ENCODE measurements around the gene PCSK1.

DNA sequence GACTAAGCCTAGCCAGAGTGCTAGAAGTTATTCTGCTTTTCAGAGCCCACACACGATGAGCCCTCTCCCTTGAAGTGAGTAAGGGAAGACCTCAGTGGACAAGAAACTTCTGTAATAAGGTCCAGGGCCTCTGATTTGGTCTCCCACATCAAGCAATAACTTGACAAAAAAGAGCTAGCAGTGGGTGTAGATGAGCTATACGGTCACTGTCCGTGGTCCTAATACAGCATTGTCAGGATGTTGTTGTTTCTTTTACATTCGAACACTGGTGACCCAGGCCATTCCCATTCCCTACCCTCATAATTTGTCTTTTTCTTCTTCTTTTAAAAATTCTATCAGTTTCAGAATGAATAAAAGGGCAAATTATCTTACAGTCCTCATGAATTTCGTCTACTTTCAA is 5.2 kb downstream of the PCSK1 start:
- TF ChIP-seq, protein P1, sequence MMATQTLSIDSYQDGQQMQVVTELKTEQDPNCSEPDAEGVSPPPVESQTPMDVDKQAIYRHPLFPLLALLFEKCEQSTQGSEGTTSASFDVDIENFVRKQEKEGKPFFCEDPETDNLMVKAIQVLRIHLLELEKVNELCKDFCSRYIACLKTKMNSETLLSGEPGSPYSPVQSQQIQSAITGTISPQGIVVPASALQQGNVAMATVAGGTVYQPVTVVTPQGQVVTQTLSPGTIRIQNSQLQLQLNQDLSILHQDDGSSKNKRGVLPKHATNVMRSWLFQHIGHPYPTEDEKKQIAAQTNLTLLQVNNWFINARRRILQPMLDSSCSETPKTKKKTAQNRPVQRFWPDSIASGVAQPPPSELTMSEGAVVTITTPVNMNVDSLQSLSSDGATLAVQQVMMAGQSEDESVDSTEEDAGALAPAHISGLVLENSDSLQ (IDR thresholded peaks at IDR 0.05): no peak
- no peak for TF ChIP-seq SUZ12 (IDR thresholded peaks at IDR 0.05)
- no peak for TF ChIP-seq ARNT (IDR thresholded peaks at IDR 0.05)
- no peak for TF ChIP-seq HDGF (IDR thresholded peaks at IDR 0.05; ENCODE audit: borderline replicate concordance)
- no peak for TF ChIP-seq ELF4 (IDR thresholded peaks at IDR 0.05)
- no peak for TF ChIP-seq ZNF384 (IDR thresholded peaks at IDR 0.05)
- TF ChIP-seq FOXM1 (IDR thresholded peaks at IDR 0.05; ENCODE audit: borderline replicate concordance): no peak
- TF ChIP-seq LEF1 (IDR thresholded peaks at IDR 0.05; ENCODE audit: borderline replicate concordance): no peak
- no peak for TF ChIP-seq CTBP1 (IDR thresholded peaks at IDR 0.05; ENCODE audit: borderline replicate concordance)
- TF ChIP-seq FOXK2 (IDR thresholded peaks at IDR 0.05): no peak
- TF ChIP-seq L3MBTL2 (conservative IDR thresholded peaks at IDR 0.05): no peak
- TF ChIP-seq NFRKB (IDR thresholded peaks at IDR 0.05): no peak
- TF ChIP-seq SP1 (IDR thresholded peaks at IDR 0.05): no peak
- TF ChIP-seq FOXA1 (IDR thresholded peaks at IDR 0.05): no peak
